ENCODE results near the gene RIPK1. TPM values are rescaled to one million over a fixed set of nuclear protein-coding genes. Genes with fewer than 3 reads are reported as not detected.
"Not testable (repeated sequence)": the region's sequence is repeated elsewhere in the genome, so short reads cannot be mapped to it uniquely, and the experiment has no call there.

Gene RIPK1
- total and polyA plus RNA-seq, 3 donors from 2014 or later, result 14.3 to 19.3 (median 16.7) TPM

DNA sequence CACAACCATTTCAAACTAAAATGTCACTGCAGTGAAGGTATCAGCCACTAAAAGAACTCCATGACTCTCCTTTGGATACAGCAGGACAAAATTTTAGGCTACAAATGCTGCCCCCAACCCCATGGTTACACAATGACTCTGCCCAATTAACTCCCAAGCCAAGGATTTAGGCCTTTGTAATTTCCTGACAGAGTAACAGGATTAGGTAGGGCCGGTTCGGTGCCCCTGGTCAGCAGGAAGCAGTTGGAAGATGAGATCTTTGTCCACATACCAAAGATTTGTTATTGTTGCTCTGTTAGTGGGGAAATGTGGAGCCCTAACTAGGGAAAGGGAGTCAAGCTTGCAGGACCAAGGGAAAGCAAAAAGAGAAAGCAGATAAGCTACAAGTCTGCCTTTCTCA, 26.7 kb upstream of the RIPK1 start:
- no peak for TF ChIP-seq CTCF (IDR thresholded peaks at IDR 0.05)
- no peak for TF ChIP-seq POLR2A (IDR thresholded peaks at IDR 0.05)
- Histone ChIP-seq H3K36me3 (ENCODE audit: low read depth, missing control alignments) (no peaks in the 10 kb centered on the region), H3K27ac (no peak overlapping the region), H3K27me3 (no peaks in the 10 kb centered on the region), H3K4me1 (no peaks in the 10 kb centered on the region), H3K4me3 (no peak overlapping the region), H3K9me3 (no peaks in the 10 kb centered on the region)
- DNase-seq, result no peak
- 61 to 64% methylated on average over 2 of the region's 2 CpGs for WGBS, 2 donors
- intact Hi-C loops (cut with DNase I; ENCODE audit: low total_unique reads), result no loop called here

GRCh38 chr6:3045369-3045768, 22.9 kb upstream of the RIPK1 start:
- TF ChIP-seq POLR2A (IDR thresholded peaks at IDR 0.05) (no peak), CTCF (IDR thresholded peaks at IDR 0.05) (no peak)
- H3K9me3 ChIP-seq, result no peaks in the 10 kb centered on the region
- H3K27ac ChIP-seq, result no peak overlapping the region
- H3K4me1 ChIP-seq, result no peaks in the 10 kb centered on the region
- no peaks in the 10 kb centered on the region for H3K36me3 ChIP-seq (ENCODE audit: low read depth, missing control alignments)
- H3K27me3 ChIP-seq, result no peaks in the 10 kb centered on the region
- DNase-seq, result no peak
- intact Hi-C loops (cut with DNase I; ENCODE audit: low total_unique reads), result loop anchor here (5.0 kb wide), 1 partner anchor 43 kb away; no protein-coding TSS in a partner anchor
- 73 to 87% methylated on average over 4 to 5 of the region's 5 CpGs for WGBS, 2 donors
- no peak overlapping the region for H3K4me3 ChIP-seq

GRCh38 chr6:3045777-3046176, 22.5 kb upstream of the RIPK1 start:
- 70 to 75% methylated on average over 1 of the region's 1 CpG for WGBS, 2 donors
- Histone ChIP-seq H3K9me3 (no peaks in the 10 kb centered on the region), H3K36me3 (ENCODE audit: low read depth, missing control alignments) (no peaks in the 10 kb centered on the region), H3K4me3 (no peak overlapping the region), H3K27me3 (no peaks in the 10 kb centered on the region), H3K27ac (no peak overlapping the region), H3K4me1 (no peaks in the 10 kb centered on the region)
- intact Hi-C loops (cut with DNase I; ENCODE audit: low total_unique reads), result loop anchor here (5.0 kb wide), 1 partner anchor 43 kb away; no protein-coding TSS in a partner anchor
- no peak for TF ChIP-seq CTCF (IDR thresholded peaks at IDR 0.05)
- TF ChIP-seq POLR2A (IDR thresholded peaks at IDR 0.05), result no peak
- no peak for DNase-seq

DNA sequence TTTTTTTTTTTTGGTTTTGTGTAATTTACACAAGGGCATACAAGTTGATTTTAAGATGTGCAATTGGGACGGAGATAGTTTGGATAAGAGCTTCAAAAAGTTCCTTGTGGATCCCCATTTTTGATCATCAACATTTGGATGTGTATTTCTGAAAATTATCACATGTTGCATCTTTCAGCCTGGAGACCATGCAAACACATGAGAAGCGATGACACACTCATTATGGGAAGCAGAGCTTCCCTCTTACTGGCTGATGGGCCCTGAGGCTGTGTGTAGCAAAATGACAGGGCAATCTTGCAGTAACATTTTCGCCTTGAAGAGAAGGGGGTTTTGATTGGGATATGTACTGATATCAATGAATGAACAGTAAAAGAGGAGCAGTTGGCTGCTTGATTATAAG, 22.0 kb upstream of the RIPK1 start:
- H3K27me3 ChIP-seq, result no peaks in the 10 kb centered on the region
- no peak for TF ChIP-seq CTCF (IDR thresholded peaks at IDR 0.05)
- no peak for TF ChIP-seq POLR2A (IDR thresholded peaks at IDR 0.05)
- H3K4me1 ChIP-seq, result no peaks in the 10 kb centered on the region
- H3K36me3 ChIP-seq (ENCODE audit: low read depth, missing control alignments), result no peaks in the 10 kb centered on the region
- H3K9me3 ChIP-seq, result no peaks in the 10 kb centered on the region
- no peak overlapping the region for H3K27ac ChIP-seq
- no peak overlapping the region for H3K4me3 ChIP-seq
- intact Hi-C loops (cut with DNase I; ENCODE audit: low total_unique reads), result loop anchor here (5.0 kb wide), 1 partner anchor 44 kb away; no protein-coding TSS in a partner anchor
- 88 to 90% methylated on average over 3 of the region's 3 CpGs for WGBS, 2 donors
- DNase-seq, result no peak

GRCh38 chr6:3048009-3048408, 20.3 kb upstream of the RIPK1 start:
- not testable (repeated sequence) for H3K4me1 ChIP-seq; H3K27me3 ChIP-seq; DNase-seq; H3K27ac ChIP-seq; H3K9me3 ChIP-seq; H3K36me3 ChIP-seq (ENCODE audit: low read depth, missing control alignments); H3K4me3 ChIP-seq
- WGBS, 2 donors, result 86 to 94% methylated on average over 4 of the region's 4 CpGs
- intact Hi-C loops (cut with DNase I; ENCODE audit: low total_unique reads), result loop anchor here (5.0 kb wide), 1 partner anchor 46 kb away; no protein-coding TSS in a partner anchor
